H1 (cell line): Measurements from ENCODE around the gene CADPS. TPM values are rescaled to one million over a fixed set of nuclear protein-coding genes. Genes with fewer than 3 reads are reported as not detected.

Source experiments
- CTCF ChIA-PET: fragments of 300-600 bp; sonication (Branson Sonifier 250); formaldehyde crosslinking; loops from one replicate; lab custom pipeline; 2021; ENCODE audit not compliant: partially characterized antibody; lab: Charles Lee
- POLR2A ChIA-PET: fragments of 300-600 bp; sonication (Branson Sonifier 250); formaldehyde crosslinking; loops from one replicate; lab custom pipeline; 2021; ENCODE audit warnings: inconsistent platforms; ENCODE audit not compliant: partially characterized antibody; lab: Charles Lee
- DNase-seq, 2 experiments: peaks; one replicate each; pipeline versions ENCODE4 v3.0.0 to v3.0.0-alpha.2; 2010 to 2022; ENCODE audit warnings: low spot score in 2 of 2, low read depth in 1 of 2, mixed read lengths in 1 of 2
- FAIRE-seq: peaks from 2 replicates; lab custom pipeline; 2011; peaks lifted over from hg19 to GRCh38; lab: Jason Lieb, UNC
- H2AFZ ChIP-seq: 2 replicates; pipeline ENCODE4 v1.8.1; 2012; ENCODE audit warnings: low read length, inconsistent platforms
- H2AK5ac ChIP-seq: 2 replicates; pipeline ENCODE4 v1.6.1; 2013; ENCODE audit warnings: low read depth, low read length
- H2BK120ac ChIP-seq: replicated peaks from 2 replicates; pipeline ENCODE3; 2013; ENCODE audit warnings: low read depth, low read length, inconsistent platforms
- H2BK12ac ChIP-seq: 2 replicates; pipeline ENCODE4 v1.6.1; 2013; ENCODE audit warnings: low read depth, low read length
- H2BK15ac ChIP-seq: 2 replicates; pipeline ENCODE4 v1.6.1; 2013; ENCODE audit warnings: low read length
- H2BK20ac ChIP-seq: 2 replicates; pipeline ENCODE4 v1.6.1; 2013; ENCODE audit warnings: low read length
- H2BK5ac ChIP-seq: 2 replicates; pipeline ENCODE4 v1.6.1; 2013; ENCODE audit warnings: low read depth, low read length
- H3K14ac ChIP-seq: 2 replicates; pipeline ENCODE4 v1.6.1; 2013; ENCODE audit warnings: inconsistent platforms; ENCODE audit not compliant: insufficient read length
- H3K18ac ChIP-seq: 2 replicates; pipeline ENCODE4 v1.6.1; 2013; ENCODE audit warnings: low read length; ENCODE audit errors: extremely low read depth
- H3K23ac ChIP-seq: 2 replicates; pipeline ENCODE4 v1.6.1; 2013; ENCODE audit warnings: inconsistent platforms; ENCODE audit not compliant: insufficient read length
- H3K23me2 ChIP-seq: 2 replicates; pipeline ENCODE4 v1.6.1; 2013; ENCODE audit warnings: low read depth, low read length
- H3K27ac ChIP-seq: 2 replicates; pipeline ENCODE4 v1.6.1; 2011; ENCODE audit warnings: low read depth, low read length, inconsistent platforms
- H3K27me3 ChIP-seq, 4 experiments: replicated peaks in 1 of 4; 1 replicate in 1 of 4; 2 replicates in 3 of 4; pipeline versions ENCODE4 v1.6.1 to v1.8.1; 2011 to 2013; ENCODE audit warnings: low read length in 3 of 4, mild to moderate bottlenecking in 3 of 4, inconsistent platforms in 2 of 4, mixed read lengths in 2 of 4, moderate library complexity in 1 of 4; ENCODE audit not compliant: control insufficient read depth in 3 of 4, insufficient read depth in 3 of 4; ENCODE audit errors: extremely low read depth in 1 of 4
- H3K36me3 ChIP-seq, 4 experiments: 2 replicates each; pipeline versions ENCODE4 v1.6.1 to v1.8.1; 2011 to 2013; ENCODE audit warnings: mild to moderate bottlenecking in 4 of 4, low read length in 3 of 4, moderate library complexity in 2 of 4, control low read depth in 1 of 4, inconsistent platforms in 1 of 4; ENCODE audit not compliant: insufficient read depth in 4 of 4, control insufficient read depth in 2 of 4
- H3K4ac ChIP-seq: replicated peaks from 2 replicates; pipeline ENCODE3; 2013; ENCODE audit warnings: low read length, low read depth, mixed read lengths, inconsistent platforms; ENCODE audit not compliant: insufficient read length
- H3K4me1 ChIP-seq, 4 experiments: replicated peaks in 1 of 4; 1 replicate in 1 of 4; 2 replicates in 3 of 4; pipeline versions ENCODE4 v1.6.1 to v1.8.1; 2011 to 2013; ENCODE audit warnings: low read length in 3 of 4, inconsistent platforms in 2 of 4, mixed read lengths in 1 of 4; ENCODE audit not compliant: insufficient read depth in 4 of 4, control insufficient read depth in 3 of 4
- H3K4me2 ChIP-seq, 2 experiments: 2 replicates each; pipeline versions ENCODE4 v1.6.1 to v1.8.1; 2011 to 2013; ENCODE audit warnings: low read depth in 2 of 2, low read length in 2 of 2, control low read depth in 1 of 2, inconsistent platforms in 1 of 2, mild to moderate bottlenecking in 1 of 2; ENCODE audit not compliant: insufficient read depth in 1 of 2
- H3K4me3 ChIP-seq, 4 experiments: fragments of 200-600, 300-600 bp in 1 of 4; sonication (generic), shearing (Covaris generic), sonication (Bioruptor Twin) in 1 of 4; 2 replicates each; pipeline versions ENCODE4 v1.5.1 to v1.8.1; 2011 to 2016; ENCODE audit warnings: low read length in 4 of 4, low read depth in 3 of 4, control low read depth in 2 of 4, inconsistent platforms in 2 of 4, mild to moderate bottlenecking in 2 of 4, mixed read lengths in 1 of 4, moderate library complexity in 1 of 4; ENCODE audit not compliant: insufficient read depth in 2 of 4; ENCODE audit errors: extremely low read depth in 1 of 4
- H3K56ac ChIP-seq: replicated peaks from 2 replicates; pipeline ENCODE3; 2013; ENCODE audit warnings: low read depth, mild to moderate bottlenecking, mixed read lengths, low read length, inconsistent platforms; ENCODE audit not compliant: insufficient read length
- H3K79me1 ChIP-seq: 2 replicates; pipeline ENCODE4 v1.6.1; 2013; ENCODE audit warnings: low read depth, low read length, control low read depth
- H3K79me2 ChIP-seq, 2 experiments: 2 replicates each; pipeline versions ENCODE4 v1.6.1 to v1.8.1; 2012 to 2013; ENCODE audit warnings: low read length in 2 of 2, mild to moderate bottlenecking in 2 of 2, inconsistent platforms in 1 of 2; ENCODE audit not compliant: insufficient read depth in 2 of 2, control insufficient read depth in 1 of 2
- H3K9ac ChIP-seq, 4 experiments: replicated peaks in 1 of 4; 1 replicate in 1 of 4; 2 replicates in 3 of 4; pipeline versions ENCODE4 v1.6.1 to v1.8.1; 2011 to 2013; ENCODE audit warnings: low read depth in 3 of 4, low read length in 3 of 4, control low read depth in 2 of 4, mild to moderate bottlenecking in 2 of 4, moderate library complexity in 2 of 4, inconsistent platforms in 1 of 4; ENCODE audit errors: extremely low read depth in 1 of 4
- H3K9me3 ChIP-seq, 2 experiments: 2 replicates each; pipeline versions ENCODE4 v1.6.1 to v1.8.1; 2012 to 2013; ENCODE audit warnings: mild to moderate bottlenecking in 2 of 2, moderate library complexity in 2 of 2, control low read depth in 1 of 2, inconsistent platforms in 1 of 2, low read depth in 1 of 2, low read length in 1 of 2, mixed read lengths in 1 of 2; ENCODE audit not compliant: insufficient read depth in 2 of 2
- H4K20me1 ChIP-seq, 2 experiments: replicated peaks in 1 of 2; 2 replicates each; pipeline versions ENCODE3 to v1.8.1; 2011 to 2013; ENCODE audit warnings: inconsistent platforms in 2 of 2, low read length in 2 of 2, mild to moderate bottlenecking in 1 of 2; ENCODE audit not compliant: insufficient read depth in 2 of 2, control insufficient read depth in 1 of 2
- H4K5ac ChIP-seq: 2 replicates; pipeline ENCODE4 v1.6.1; 2013; ENCODE audit warnings: low read length, low read depth, mixed read lengths, inconsistent platforms; ENCODE audit not compliant: insufficient read length
- H4K8ac ChIP-seq: 2 replicates; pipeline ENCODE4 v1.8.0; 2013; ENCODE audit warnings: mild to moderate bottlenecking, moderate library complexity, low read length, inconsistent platforms; ENCODE audit not compliant: insufficient read depth; ENCODE audit errors: extremely low read depth
- H4K91ac ChIP-seq: replicated peaks from 2 replicates; pipeline ENCODE3; 2013; ENCODE audit warnings: low read length, mixed read lengths, inconsistent platforms; ENCODE audit not compliant: insufficient read length
- CHD1 ChIP-seq: IDR thresholded peaks from 2 replicates; pipeline ENCODE4 v1.6.1; 2012; ENCODE audit warnings: low read depth, low read length, improper control_type of control experiment
- CTBP2 ChIP-seq: IDR thresholded peaks from 2 replicates; pipeline ENCODE4 v1.7.0; 2011; ENCODE audit warnings: borderline replicate concordance, mild to moderate bottlenecking, moderate library complexity, mixed read lengths, low read length; ENCODE audit not compliant: insufficient read depth, insufficient read length
- EP300 ChIP-seq, 2 experiments: IDR thresholded peaks; 1 replicate in 1 of 2; 2 replicates in 1 of 2; pipeline ENCODE4 v1.6.1; 2011 to 2012; ENCODE audit warnings: low read depth in 2 of 2, low read length in 2 of 2, mild to moderate bottlenecking in 2 of 2, borderline replicate concordance in 1 of 2, inconsistent platforms in 1 of 2, moderate library complexity in 1 of 2
- KDM5A ChIP-seq: fragments of 200-600 bp; IDR thresholded peaks from 2 replicates; pipeline ENCODE4 v1.7.1; 2012; ENCODE audit warnings: mild to moderate bottlenecking, low read length, inconsistent platforms, mixed read lengths
- NRF1 ChIP-seq: IDR thresholded peaks from 2 replicates; pipeline ENCODE4 v1.6.1; 2011; ENCODE audit warnings: mild to moderate bottlenecking, low read depth, low read length, improper control_type of control experiment
- RNF2 ChIP-seq: fragments of 200-900, 300-1000 bp; sonication (generic); IDR thresholded peaks from 2 replicates; pipeline ENCODE4 v1.7.1; 2016; ENCODE audit warnings: borderline replicate concordance, low read depth, mild to moderate bottlenecking, antibody characterized with exemption, low read length; ENCODE audit not compliant: poor library complexity, severe bottlenecking; ENCODE audit errors: missing control alignments
- TAF7 ChIP-seq: optimal IDR thresholded peaks from 2 replicates; pipeline ENCODE3; 2011; ENCODE audit warnings: low read depth, mild to moderate bottlenecking, inconsistent platforms, low read length, moderate library complexity, borderline replicate concordance
- WGBS, 2 experiments: shearing (Covaris generic) in 1 of 2; methylation state at CpG; one replicate each; pipeline versions ENCODE4 v1.1.6 to v1.1.7; 2013 to 2015; ENCODE audit warnings: low lambda C conversion rate in 2 of 2, mixed read lengths in 2 of 2, inconsistent platforms in 1 of 2, low coverage in 1 of 2, missing lambda C conversion rate in 1 of 2; ENCODE audit not compliant: insufficient replicate concordance in 2 of 2, insufficient coverage in 1 of 2, insufficient read length in 1 of 2; ENCODE audit errors: extremely low coverage in 1 of 2, missing lambda C conversion rate in 1 of 2; 5-methylcytosine and 5-hydroxymethylcytosine counted together
- polyA plus RNA-seq, 7 experiments: library from polyadenylated mRNA; depleted of rRNA in 3 of 7; stranded (reverse) in 5 of 7; unstranded in 2 of 7; fragments of >200 nt in 5 of 7; fragments of 200-250 nt in 2 of 7; gene quantifications; 1 replicate in 5 of 7; 2 replicates in 1 of 7; 4 replicates in 1 of 7; pipeline versions ENCODE4 v1.2.1 to v1.2.3, GENCODE V29; 2011 to 2013; ENCODE audit warnings: missing spikeins in 2 of 7, mixed read lengths in 2 of 7
- total RNA-seq: library from RNA; stranded (reverse); fragmentation: NEBNext Ultra II Directional; extraction: Animal tissue kit (Norgen Biotek cat#: 25700); gene quantifications from 2 replicates; pipeline ENCODE4 v1.2.1, GENCODE V29; 2021
- TF ChIP-seq, protein P1 (sequence below): IDR thresholded peaks from 2 replicates; pipeline ENCODE4 v1.6.1; 2012; ENCODE audit warnings: inconsistent platforms

The CADPS gene
- total and polyA plus RNA-seq, 2 of the 8 experiments (the other 6 are each of a cell fraction or from before 2014, with no cell fraction given) = 7.1 to 10.2 TPM

DNA sequence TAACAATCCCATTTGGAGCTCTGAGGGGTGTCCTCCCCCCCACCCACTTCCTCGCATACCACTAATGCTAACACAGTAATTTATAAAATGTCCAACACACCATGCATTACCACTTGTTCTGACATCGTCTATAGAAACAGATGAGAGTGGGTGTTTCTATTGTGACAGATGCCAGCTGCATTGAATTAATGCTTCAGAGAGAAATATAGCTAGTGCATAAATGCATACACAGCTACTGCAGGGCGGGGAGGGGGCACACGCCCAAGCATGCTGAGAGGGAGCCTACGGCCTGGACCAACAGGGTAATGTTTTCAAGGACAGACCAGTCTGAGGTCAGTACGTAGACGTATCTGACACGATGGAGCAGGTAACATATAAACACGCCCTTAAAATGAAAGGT lies 395.9 kb downstream of the CADPS start:
- Histone ChIP-seq H3K14ac (no peak overlapping the region), H3K27ac (no peak overlapping the region), H3K4me3 (no peak overlapping the region), H3K4me2 (no peak overlapping the region), H3K79me1 (no peaks in the 10 kb centered on the region), H2BK20ac (no peak overlapping the region), H2AFZ (no peak overlapping the region), H2BK120ac (no peak overlapping the region), H3K9me3 (no peaks in the 10 kb centered on the region), H3K9ac (no peak overlapping the region), H4K91ac (no peak overlapping the region), H3K79me2 (no peaks in the 10 kb centered on the region), H3K23ac (no peak overlapping the region), H2BK15ac (no peak overlapping the region), H2BK5ac (no peak overlapping the region), H3K56ac (no peak overlapping the region), H2AK5ac (0 out of 2 replicates have a peak overlapping the region, but pooled peaks have one; percentile 56), H3K4me1 (peaks cover 0 to 3% (median 2%) of the 10 kb centered on the region in 4 experiments; a peak in 4 of 7 replicates), H3K4ac (no peak overlapping the region), H3K18ac (no peak overlapping the region), H3K23me2 (no peaks in the 10 kb centered on the region), H3K36me3 (no peaks in the 10 kb centered on the region), H4K8ac (no peak overlapping the region), H3K27me3 (no peaks in the 10 kb centered on the region), H4K5ac (no peak overlapping the region), H4K20me1 (no peaks in the 10 kb centered on the region), H2BK12ac (no peak overlapping the region)
- no peak for FAIRE-seq
- POLR2A ChIA-PET = interaction anchor here (0.6 to 1.3 kb wide), 2 partner anchors 10 to 111 kb away, joined by 3 to 4 read pairs; no protein-coding TSS in a partner anchor
- no peak for DNase-seq
- WGBS, 2 experiments = 88% methylated on average over 9 of the region's 9 CpGs; no CpG with 5 or more reads in 1 of the 2 experiments
- TF ChIP-seq, protein P1, sequence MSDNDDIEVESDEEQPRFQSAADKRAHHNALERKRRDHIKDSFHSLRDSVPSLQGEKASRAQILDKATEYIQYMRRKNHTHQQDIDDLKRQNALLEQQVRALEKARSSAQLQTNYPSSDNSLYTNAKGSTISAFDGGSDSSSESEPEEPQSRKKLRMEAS = no peak
- TF ChIP-seq TAF7 = no peak
- no peak for TF ChIP-seq RNF2
- no peak for TF ChIP-seq CTBP2
- no peak for TF ChIP-seq NRF1
- no peak for TF ChIP-seq EP300 (IDR thresholded peaks at IDR 0.05; ENCODE audit: borderline replicate concordance in 1 of 2, low read depth in 2 of 2, low read length in 2 of 2)
- TF ChIP-seq KDM5A = no peak
- TF ChIP-seq CHD1 = no peak
- CTCF ChIA-PET = interaction anchor here (1.2 to 2.0 kb wide), 3 partner anchors 14 to 17 kb away, joined by 3 to 5 read pairs (median 4); no protein-coding TSS in a partner anchor
